PC-9 (cell line): ENCODE results near the gene MTMR3. TPM values are rescaled to one million over a fixed set of nuclear protein-coding genes. Genes with fewer than 3 reads are reported as not detected.

Experiments used
- BruUV-seq: library from RNA; stranded (reverse); fragments of 400-500 nt; replicated peaks from 2 replicates; lab custom pipeline; 2021; lab: Mats Ljungman, UMichigan
- CTCF ChIA-PET: fragments of 300-600 bp; sonication (Branson Sonifier 250); formaldehyde crosslinking; loops from one replicate; lab custom pipeline; 2022; ENCODE audit warnings: antibody characterized with exemption; lab: Charles Lee
- POLR2A ChIA-PET: fragments of 300-600 bp; sonication (Branson Sonifier 250); formaldehyde crosslinking; loops from one replicate; lab custom pipeline; 2022; ENCODE audit warnings: antibody characterized with exemption; ENCODE audit not compliant: unreplicated experiment; lab: Charles Lee
- DNase-seq, 2 experiments: peaks; one replicate each; pipeline versions ENCODE4 v3.0.0 to v3.0.0-alpha.2; 2015 to 2022; ENCODE audit warnings: mixed read lengths in 1 of 2
- H2AFZ ChIP-seq: fragments of 200-600 bp; sonication (generic); 2 replicates; pipeline ENCODE4 v1.8.1; 2017; ENCODE audit warnings: antibody characterized with exemption
- H3F3A ChIP-seq: fragments of 200-600 bp; sonication (generic); 2 replicates; pipeline ENCODE4 v1.8.1; 2017; ENCODE audit warnings: antibody characterized with exemption, mild to moderate bottlenecking, low read depth; ENCODE audit not compliant: insufficient read depth
- H3K27ac ChIP-seq: fragments of 200-600 bp; sonication (generic); 2 replicates; pipeline ENCODE4 v1.6.1; 2016; ENCODE audit warnings: mixed run types
- H3K27me3 ChIP-seq: fragments of 200-600 bp; sonication (generic); 2 replicates; pipeline ENCODE4 v1.6.1; 2016; ENCODE audit warnings: low read depth, mixed run types; ENCODE audit not compliant: insufficient read depth
- H3K36me3 ChIP-seq: fragments of 200-600 bp; sonication (generic); 2 replicates; pipeline ENCODE4 v1.6.1; 2016; ENCODE audit warnings: low read depth, mixed run types
- H3K4me1 ChIP-seq: fragments of 200-600 bp; sonication (generic); replicated peaks from 2 replicates; pipeline ENCODE4 v1.6.1; 2016; ENCODE audit warnings: mixed run types; ENCODE audit not compliant: insufficient read depth
- H3K4me2 ChIP-seq: fragments of 200-600 bp; sonication (generic); 2 replicates; pipeline ENCODE4 v1.6.1; 2017; ENCODE audit warnings: mixed run types
- H3K4me3 ChIP-seq: fragments of 200-600 bp; sonication (generic); 2 replicates; pipeline ENCODE4 v1.6.1; 2016; ENCODE audit warnings: mixed run types
- H3K79me2 ChIP-seq: fragments of 200-600 bp; sonication (generic); 2 replicates; pipeline ENCODE4 v1.6.1; 2017; ENCODE audit warnings: low read depth, mixed run types
- H3K9me2 ChIP-seq: fragments of 200-600 bp; sonication (generic); 2 replicates; pipeline ENCODE4 v1.8.1; 2017; ENCODE audit warnings: mild to moderate bottlenecking; ENCODE audit not compliant: insufficient read depth
- H3K9me3 ChIP-seq: fragments of 200-600 bp; sonication (generic); 2 replicates; pipeline ENCODE4 v1.8.1; 2016; ENCODE audit warnings: low read depth; ENCODE audit not compliant: insufficient read depth
- H4K20me1 ChIP-seq: fragments of 200-600 bp; sonication (generic); 2 replicates; pipeline ENCODE4 v1.8.1; 2017; ENCODE audit not compliant: insufficient read depth
- CTCF ChIP-seq: fragments of 200-600 bp; sonication (generic); conservative IDR thresholded peaks from 2 replicates; pipeline ENCODE4 v1.6.1; 2017; ENCODE audit warnings: mixed run types, antibody characterized with exemption, mild to moderate bottlenecking, moderate library complexity
- EZH2 ChIP-seq: fragments of 200-600 bp; sonication (generic); IDR thresholded peaks from 2 replicates; pipeline ENCODE4 v1.8.0; 2017; ENCODE audit warnings: antibody characterized with exemption, low read depth
- intact Hi-C: fragments of 100-400 bp; cut with micrococcal nuclease; formaldehyde crosslinking; loops from one replicate; pipeline ENCODE4 v1.10.0; 2022; ENCODE audit not compliant: unreplicated experiment
- total RNA-seq: library from RNA; stranded (reverse); gene quantifications from 2 replicates; pipeline ENCODE4 v1.2.3, GENCODE V29; 2021

MTMR3 gene
- total RNA-seq, 1 experiment from 2014 or later, result 28.1 TPM

GRCh38 chr22:29997107-29997506, 114.1 kb downstream of the MTMR3 start:
- TF ChIP-seq EZH2 (no peak), CTCF (no peak)
- DNase-seq, result no peak
- Histone ChIP-seq H4K20me1 (no peaks in the 10 kb centered on the region), H3K9me2 (no peaks in the 10 kb centered on the region), H3K4me1 (peaks cover 42% of the 10 kb centered on the region), H2AFZ (no peak overlapping the region), H3K9me3 (no peaks in the 10 kb centered on the region), H3K79me2 (peaks cover 24% of the 10 kb centered on the region), H3K27ac (no peak overlapping the region), H3K27me3 (no peaks in the 10 kb centered on the region), H3K4me3 (no peak overlapping the region), H3K4me2 (no peak overlapping the region), H3F3A (peaks cover 48% of the 10 kb centered on the region), H3K36me3 (peaks cover 14% of the 10 kb centered on the region; the same call in 1 of the 2 replicates)
- ChIA-PET POLR2A (interaction anchor here (0.6 kb wide), 1 partner anchor 74 kb away, joined by 5 read pairs; no protein-coding TSS in a partner anchor), CTCF (no interaction called here)
- intact Hi-C loops, result loop anchor here (10.0 kb wide), 1 partner anchor 112 kb away; the partner anchor contains the start of gene MTMR3
- no TSS peak for BruUV-seq

- ChIA-PET POLR2A (interaction anchor here (0.6 kb wide), 1 partner anchor 75 kb away, joined by 5 read pairs; no protein-coding TSS in a partner anchor), CTCF (no interaction called here)
- Histone ChIP-seq H3K79me2 (peaks cover 24% of the 10 kb centered on the region), H3K27me3 (no peaks in the 10 kb centered on the region), H3K36me3 (peaks cover 14% of the 10 kb centered on the region; the same call in 1 of the 2 replicates), H3K4me2 (no peak overlapping the region), H2AFZ (no peak overlapping the region), H3K9me3 (no peaks in the 10 kb centered on the region), H3K4me3 (no peak overlapping the region), H3K27ac (no peak overlapping the region), H3K9me2 (no peaks in the 10 kb centered on the region), H3F3A (peaks cover 44% of the 10 kb centered on the region), H4K20me1 (no peaks in the 10 kb centered on the region), H3K4me1 (peaks cover 40% of the 10 kb centered on the region)
- no TSS peak for BruUV-seq
- TF ChIP-seq CTCF (no peak), EZH2 (no peak)
- intact Hi-C loops, result loop anchor here (10.0 kb wide), 1 partner anchor 113 kb away; the partner anchor contains the start of gene MTMR3
- no peak for DNase-seq
Observed at GRCh38 chr22:29997516-29997915, 114.5 kb downstream of the MTMR3 start.

- peaks cover 14% of the 10 kb centered on the region; the same call in 1 of the 2 replicates for H3K36me3 ChIP-seq
- no peak for DNase-seq
- CTCF ChIA-PET, result no interaction called here
- H3K27ac ChIP-seq, result no peak overlapping the region
- POLR2A ChIA-PET, result no interaction called here
- H2AFZ ChIP-seq, result no peak overlapping the region
- no peaks in the 10 kb centered on the region for H3K9me2 ChIP-seq
- H4K20me1 ChIP-seq, result no peaks in the 10 kb centered on the region
- peaks cover 24% of the 10 kb centered on the region for H3K79me2 ChIP-seq
- no peak overlapping the region for H3K4me3 ChIP-seq
- intact Hi-C loops, result loop anchor here (10.0 kb wide), 1 partner anchor 114 kb away; the partner anchor contains the start of gene MTMR3
- no peaks in the 10 kb centered on the region for H3K9me3 ChIP-seq
- no peaks in the 10 kb centered on the region for H3K27me3 ChIP-seq
- peaks cover 27% of the 10 kb centered on the region for H3K4me1 ChIP-seq
- no peak overlapping the region for H3K4me2 ChIP-seq
- BruUV-seq, result no TSS peak
- peaks cover 31% of the 10 kb centered on the region for H3F3A ChIP-seq
- TF ChIP-seq EZH2 (no peak), CTCF (no peak)
Observed at GRCh38 chr22:29998627-29999384, 115.8 kb downstream of the MTMR3 start.
